SK-N-SH treated with all-trans-retinoic acid at 6 μM for 48 hours (cell line): ENCODE data around the gene TLE2.
A peak's percentile ranks its signal among the peaks of the same experiment; 100 is the strongest.
"Not testable (repeated sequence)": the region's sequence is repeated elsewhere in the genome, so short reads cannot be mapped to it uniquely, and the experiment has no call there.

ENCODE experiments used
- ATAC-seq: fragments of 200-7000 bp; cut with Tn5 transposase; 3 replicates; pipeline ENCODE4 v1.9.1; 2020; ENCODE audit warnings: mild to moderate bottlenecking, moderate library complexity
- ARNTL ChIP-seq: fragments of 450-650 bp; formaldehyde crosslinking; IDR thresholded peaks from 2 replicates; pipeline ENCODE4 v1.5.0; 2020; ENCODE audit warnings: low read depth, mild to moderate bottlenecking, moderate library complexity, borderline replicate concordance
- BACH2 ChIP-seq: fragments of 250-450 bp; sonication (Bioruptor Pico); IDR thresholded peaks from 2 replicates; pipeline ENCODE4 v1.9.0; 2021; ENCODE audit warnings: mild to moderate bottlenecking, borderline replicate concordance
- CREB5 ChIP-seq: fragments of 250-450 bp; sonication (Bioruptor Pico); IDR thresholded peaks from 2 replicates; pipeline ENCODE4 v1.5.1; 2020; ENCODE audit warnings: low read depth, mild to moderate bottlenecking, moderate library complexity
- CSDC2 ChIP-seq: fragments of 250-450 bp; sonication (Bioruptor Pico); IDR thresholded peaks from 2 replicates; pipeline ENCODE4 v1.5.0; 2020; ENCODE audit warnings: mild to moderate bottlenecking, moderate library complexity
- CSRNP3 ChIP-seq: fragments of 250-450 bp; sonication (Bioruptor Pico); IDR thresholded peaks from 2 replicates; pipeline ENCODE4 v1.5.1; 2021; ENCODE audit warnings: mild to moderate bottlenecking, moderate library complexity
- ESRRG ChIP-seq: fragments of 250-450 bp; sonication (Bioruptor Pico); IDR thresholded peaks from 2 replicates; pipeline ENCODE4 v1.6.1; 2021; ENCODE audit warnings: mild to moderate bottlenecking
- GLIS3 ChIP-seq: fragments of 250-450 bp; sonication (Bioruptor Pico); IDR thresholded peaks from 2 replicates; pipeline ENCODE4 v1.5.0; 2020; ENCODE audit warnings: mild to moderate bottlenecking, moderate library complexity
- ISL1 ChIP-seq: fragments of 250-450 bp; sonication (Bioruptor Pico); IDR thresholded peaks from 2 replicates; pipeline ENCODE4 v2.1.2; 2022; ENCODE audit warnings: mild to moderate bottlenecking, moderate library complexity
- OSR1 ChIP-seq: fragments of 250-450 bp; sonication (Bioruptor Pico); IDR thresholded peaks from 2 replicates; pipeline ENCODE4 v1.8.0; 2022; ENCODE audit warnings: moderate library complexity, mild to moderate bottlenecking, inconsistent platforms
- POU6F1 ChIP-seq: fragments of 250-450 bp; sonication (Bioruptor Pico); IDR thresholded peaks from 2 replicates; pipeline ENCODE4 v1.8.0; 2021; ENCODE audit warnings: low read depth, mild to moderate bottlenecking, moderate library complexity, borderline replicate concordance
- RARB ChIP-seq: fragments of 250-450 bp; sonication (Bioruptor Pico); IDR thresholded peaks from 2 replicates; pipeline ENCODE4 v1.8.0; 2021; ENCODE audit warnings: mild to moderate bottlenecking, moderate library complexity
- SNAI2 ChIP-seq: fragments of 250-450 bp; sonication (Bioruptor Pico); IDR thresholded peaks from 2 replicates; pipeline ENCODE4 v1.5.0; 2020; ENCODE audit warnings: mild to moderate bottlenecking, moderate library complexity
- TCF4 ChIP-seq: fragments of 250-450 bp; sonication (Bioruptor Pico); IDR thresholded peaks from 2 replicates; pipeline ENCODE4 v1.8.0; 2021; ENCODE audit warnings: mild to moderate bottlenecking, moderate library complexity, borderline replicate concordance
- TOX ChIP-seq: fragments of 250-450 bp; sonication (Bioruptor Pico); IDR thresholded peaks from 2 replicates; pipeline ENCODE4 v1.8.0; 2021; ENCODE audit warnings: mild to moderate bottlenecking, moderate library complexity, borderline replicate concordance
- TSHZ2 ChIP-seq: fragments of 250-450 bp; sonication (Bioruptor Pico); IDR thresholded peaks from 2 replicates; pipeline ENCODE4 v1.5.0; 2020; ENCODE audit warnings: mild to moderate bottlenecking, moderate library complexity
- ZC3H10 ChIP-seq: fragments of 250-450 bp; sonication (Bioruptor Pico); IDR thresholded peaks from 2 replicates; pipeline ENCODE4 v1.5.1; 2021; ENCODE audit warnings: mild to moderate bottlenecking, moderate library complexity
- ZFP3 ChIP-seq: fragments of 250-450 bp; sonication (Bioruptor Pico); IDR thresholded peaks from 2 replicates; pipeline ENCODE4 v1.5.0; 2020; ENCODE audit warnings: mild to moderate bottlenecking, moderate library complexity
- ZNF565 ChIP-seq: fragments of 450-650 bp; formaldehyde crosslinking; conservative IDR thresholded peaks from 2 replicates; pipeline ENCODE4 v1.5.0; 2020; ENCODE audit warnings: low read depth, mild to moderate bottlenecking, moderate library complexity
- ZNF70 ChIP-seq: fragments of 450-650 bp; formaldehyde crosslinking; IDR thresholded peaks from 2 replicates; pipeline ENCODE4 v1.5.0; 2020; ENCODE audit warnings: mild to moderate bottlenecking, moderate library complexity
- ZNF8 ChIP-seq: fragments of 450-650 bp; formaldehyde crosslinking; IDR thresholded peaks from 2 replicates; pipeline ENCODE4 v1.5.0; 2020; ENCODE audit warnings: mild to moderate bottlenecking, moderate library complexity

Gene TLE2

GRCh38 chr19:2992958-2993357 is 36.1 kb downstream of the TLE2 start (continued):
- no peak for TF ChIP-seq CSRNP3 (CRISPR knock-in tag)
- TF ChIP-seq, all 23 proteins: peak for 0

GRCh38 chr19:2992333-2992732 is 36.7 kb downstream of the TLE2 start:
- not testable (repeated sequence) for ATAC-seq

- TF ChIP-seq ESRRG (CRISPR knock-in tag) (no peak), TOX (CRISPR knock-in tag) (no peak), ZFP3 (CRISPR knock-in tag) (peak; percentile 96), TCF4 (CRISPR knock-in tag) (no peak), TSHZ2 (no peak), RARB (no peak)
- no peak for ATAC-seq
Observed at GRCh38 chr19:2989236-2989946, 39.7 kb downstream of the TLE2 start.

- TF ChIP-seq ZFP3 (CRISPR knock-in tag) (peak; percentile 88), RARB (no peak)
- ATAC-seq, result no peak
Observed at GRCh38 chr19:2988568-2988967, 40.5 kb downstream of the TLE2 start.

GRCh38 chr19:2987797-2988196 is 41.3 kb downstream of the TLE2 start:
- no peak for ATAC-seq
- no peak for TF ChIP-seq ZNF8 (CRISPR knock-in tag)
- TF ChIP-seq ZFP3 (CRISPR knock-in tag), result no peak
- no peak for TF ChIP-seq BACH2 (CRISPR knock-in tag)
- TF ChIP-seq POU6F1 (CRISPR knock-in tag), result no peak
- TF ChIP-seq ZNF70 (CRISPR knock-in tag), result no peak
- no peak for TF ChIP-seq TOX (CRISPR knock-in tag)
- no peak for TF ChIP-seq SNAI2 (CRISPR knock-in tag)
- TF ChIP-seq TCF4 (CRISPR knock-in tag), result no peak
- no peak for TF ChIP-seq ZC3H10 (CRISPR knock-in tag)
- no peak for TF ChIP-seq RARB
- TF ChIP-seq CREB5 (CRISPR knock-in tag), result no peak
- TF ChIP-seq CSDC2 (CRISPR knock-in tag), result no peak
- TF ChIP-seq ARNTL (CRISPR knock-in tag), result no peak
- TF ChIP-seq ISL1 (CRISPR knock-in tag), result no peak
- TF ChIP-seq TSHZ2, result no peak
- TF ChIP-seq ZNF565 (CRISPR knock-in tag), result no peak
- no peak for TF ChIP-seq OSR1 (CRISPR knock-in tag)
- TF ChIP-seq GLIS3 (CRISPR knock-in tag), result no peak
